Suprapubic skin (tissue), 4 donors: ENCODE data around the gene RPL19.

ENCODE experiments used
- EP300 ChIP-seq: sonication (generic); formaldehyde crosslinking; IDR thresholded peaks from one replicate; pipeline ENCODE4 v1.6.1; 2017; ENCODE audit warnings: antibody characterized with exemption
- POLR2A ChIP-seq, 2 donors: fragments of 450-650 bp; IDR thresholded peaks; one replicate each; pipeline ENCODE4 v1.6.1; 2017; ENCODE audit warnings: antibody characterized with exemption in 2 of 2, mild to moderate bottlenecking in 2 of 2, moderate library complexity in 2 of 2
- POLR2AphosphoS5 ChIP-seq, 3 donors: sonication (generic); formaldehyde crosslinking; IDR thresholded peaks; one replicate each; pipeline ENCODE4 v1.6.1; 2017; ENCODE audit warnings: antibody characterized with exemption in 3 of 3
- TF ChIP-seq, protein P1 (sequence below), 2 donors: fragments of 200-600 bp in 1 of 2; fragments of 450-650 bp in 1 of 2; sonication (generic) in 1 of 2; IDR thresholded peaks; one replicate each; pipeline ENCODE4 v1.5.1; 2016 to 2019; ENCODE audit warnings: antibody characterized with exemption in 2 of 2, mild to moderate bottlenecking in 1 of 2, moderate library complexity in 1 of 2

DNA sequence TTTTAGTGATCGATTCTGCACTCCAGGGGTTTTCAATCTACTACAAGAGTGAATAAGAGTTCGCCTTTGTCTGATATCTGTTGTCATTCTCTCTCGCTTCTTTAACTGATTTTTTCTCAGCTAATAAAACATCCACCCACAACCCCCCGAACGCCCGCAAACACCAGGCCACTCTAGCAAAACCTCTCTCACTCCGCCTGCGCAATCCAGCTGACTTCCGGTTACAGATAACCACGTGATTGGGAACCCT, 338 bp upstream of the RPL19 start:
- TF ChIP-seq POLR2A (IDR thresholded peaks at IDR 0.05) (no peak), EP300 (no peak), POLR2AphosphoS5 (IDR thresholded peaks at IDR 0.05) (no peak)
- TF ChIP-seq, protein P1, sequence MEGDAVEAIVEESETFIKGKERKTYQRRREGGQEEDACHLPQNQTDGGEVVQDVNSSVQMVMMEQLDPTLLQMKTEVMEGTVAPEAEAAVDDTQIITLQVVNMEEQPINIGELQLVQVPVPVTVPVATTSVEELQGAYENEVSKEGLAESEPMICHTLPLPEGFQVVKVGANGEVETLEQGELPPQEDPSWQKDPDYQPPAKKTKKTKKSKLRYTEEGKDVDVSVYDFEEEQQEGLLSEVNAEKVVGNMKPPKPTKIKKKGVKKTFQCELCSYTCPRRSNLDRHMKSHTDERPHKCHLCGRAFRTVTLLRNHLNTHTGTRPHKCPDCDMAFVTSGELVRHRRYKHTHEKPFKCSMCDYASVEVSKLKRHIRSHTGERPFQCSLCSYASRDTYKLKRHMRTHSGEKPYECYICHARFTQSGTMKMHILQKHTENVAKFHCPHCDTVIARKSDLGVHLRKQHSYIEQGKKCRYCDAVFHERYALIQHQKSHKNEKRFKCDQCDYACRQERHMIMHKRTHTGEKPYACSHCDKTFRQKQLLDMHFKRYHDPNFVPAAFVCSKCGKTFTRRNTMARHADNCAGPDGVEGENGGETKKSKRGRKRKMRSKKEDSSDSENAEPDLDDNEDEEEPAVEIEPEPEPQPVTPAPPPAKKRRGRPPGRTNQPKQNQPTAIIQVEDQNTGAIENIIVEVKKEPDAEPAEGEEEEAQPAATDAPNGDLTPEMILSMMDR (IDR thresholded peaks at IDR 0.05): no peak
